BLaER1 treated with 17β-estradiol and CSF1 and Interleukin-3, amounts not matched to agents 10 nM and 100 nM (cell line): ENCODE results near the gene ARID5B.

Experiments
- H3K27ac ChIP-seq, 11 experiments: shearing (Covaris generic); formaldehyde crosslinking; 2 replicates each; pipeline ENCODE4 v1.8.1; 2022
- H3K27me3 ChIP-seq, 11 experiments: shearing (Covaris generic); formaldehyde crosslinking; 2 replicates each; pipeline ENCODE4 v1.8.1; 2022
- H3K36me3 ChIP-seq, 11 experiments: shearing (Covaris generic); formaldehyde crosslinking; 2 replicates each; pipeline ENCODE4 v1.8.1; 2022
- H3K4me1 ChIP-seq, 10 experiments: shearing (Covaris generic); formaldehyde crosslinking; 2 replicates each; pipeline ENCODE4 v1.8.1; 2022
- H3K4me2 ChIP-seq, 11 experiments: shearing (Covaris generic); formaldehyde crosslinking; 2 replicates each; pipeline ENCODE4 v1.8.1; 2022
- H3K4me3 ChIP-seq, 10 experiments: shearing (Covaris generic); formaldehyde crosslinking; 2 replicates each; pipeline ENCODE4 v1.8.1; 2022
- H3K9ac ChIP-seq, 11 experiments: shearing (Covaris generic); formaldehyde crosslinking; 2 replicates each; pipeline ENCODE4 v1.8.1; 2022
- H3K9me3 ChIP-seq, 11 experiments: shearing (Covaris generic); formaldehyde crosslinking; replicated peaks in 1 of 11; 2 replicates each; pipeline ENCODE4 v1.8.1; 2022
- H4K20me1 ChIP-seq, 11 experiments: shearing (Covaris generic); formaldehyde crosslinking; 2 replicates each; pipeline ENCODE4 v1.8.1; 2022
- Cebpa-rat ChIP-seq, 11 experiments: shearing (Covaris generic); IDR thresholded peaks; 2 replicates each; pipeline ENCODE4 v1.8.1; 2022

Gene ARID5B

GRCh38 chr10:62037166-62037831 lies 135.8 kb downstream of the ARID5B start:
- peak overlapping the region; percentile 19 to 67 (median 44); a peak in 21 of 22 replicates for H3K9ac ChIP-seq
- H3K36me3 ChIP-seq: peaks cover 25 to 53% (median 43%) of the 10 kb centered on the region in 11 experiments; a peak in 20 of 22 replicates
- H3K9me3 ChIP-seq: peaks cover 0 to 7% (median 1%) of the 10 kb centered on the region in 11 experiments; a peak in 8 of 22 replicates
- peak overlapping the region; percentile 53 to 82 (median 65) for H3K4me2 ChIP-seq
- peaks cover 74 to 97% (median 94%) of the 10 kb centered on the region in 10 experiments for H3K4me1 ChIP-seq
- no peak overlapping the region for H3K4me3 ChIP-seq
- TF ChIP-seq Cebpa-rat (IDR thresholded peaks at IDR 0.05): no peak
- H4K20me1 ChIP-seq: peaks cover 0 to 94% (median 0%) of the 10 kb centered on the region in 11 experiments; a peak in 6 of 22 replicates
- H3K27me3 ChIP-seq: no peaks in the 10 kb centered on the region
- peak overlapping the region; percentile 57 to 76 (median 69) for H3K27ac ChIP-seq

GRCh38 chr10:62037890-62038608 lies 136.6 kb downstream of the ARID5B start:
- Histone ChIP-seq H3K27ac (peak overlapping the region; percentile 57 to 76 (median 69); a peak in 21 of 22 replicates), H3K4me1 (peaks cover 77 to 99% (median 96%) of the 10 kb centered on the region in 10 experiments), H3K9ac (peak overlapping the region; percentile 19 to 67 (median 44); a peak in 16 of 22 replicates), H3K9me3 (peaks cover 0 to 14% (median 7%) of the 10 kb centered on the region in 11 experiments; a peak in 9 of 22 replicates), H3K36me3 (peaks cover 28 to 55% (median 47%) of the 10 kb centered on the region in 11 experiments; a peak in 20 of 22 replicates), H3K4me2 (peak overlapping the region; percentile 8 to 82 (median 58); a peak in 19 of 22 replicates), H3K4me3 (no peak overlapping the region), H3K27me3 (no peaks in the 10 kb centered on the region), H4K20me1 (peaks cover 0 to 96% (median 0%) of the 10 kb centered on the region in 11 experiments; a peak in 6 of 22 replicates)
- no peak for TF ChIP-seq Cebpa-rat (IDR thresholded peaks at IDR 0.05)

GRCh38 chr10:62038609-62039190 lies 137.2 kb downstream of the ARID5B start:
- no peaks in the 10 kb centered on the region for H3K27me3 ChIP-seq
- H3K27ac ChIP-seq: peak overlapping the region; percentile 57 to 76 (median 69); a peak in 19 of 22 replicates
- H3K36me3 ChIP-seq: peaks cover 23 to 49% (median 44%) of the 10 kb centered on the region in 11 experiments; a peak in 20 of 22 replicates
- no peak overlapping the region for H3K4me3 ChIP-seq
- no peak for TF ChIP-seq Cebpa-rat (IDR thresholded peaks at IDR 0.05)
- peaks cover 77 to 99% (median 96%) of the 10 kb centered on the region in 10 experiments for H3K4me1 ChIP-seq
- peak overlapping the region in 8 of 11 experiments; percentile 15 to 67 (median 35); a peak in 11 of 22 replicates for H3K9ac ChIP-seq
- peak overlapping the region; percentile 37 to 82 (median 58); a peak in 21 of 22 replicates for H3K4me2 ChIP-seq
- peaks cover 0 to 15% (median 7%) of the 10 kb centered on the region in 11 experiments; a peak in 9 of 22 replicates for H3K9me3 ChIP-seq
- H4K20me1 ChIP-seq: peaks cover 0 to 96% (median 0%) of the 10 kb centered on the region in 11 experiments; a peak in 6 of 22 replicates

- H3K4me2 ChIP-seq: peak overlapping the region in 10 of 11 experiments; percentile 37 to 82 (median 58); a peak in 19 of 22 replicates
- H3K36me3 ChIP-seq: peaks cover 12 to 43% (median 34%) of the 10 kb centered on the region in 11 experiments; a peak in 20 of 22 replicates
- peaks cover 0 to 96% (median 0%) of the 10 kb centered on the region in 11 experiments; a peak in 6 of 22 replicates for H4K20me1 ChIP-seq
- TF ChIP-seq Cebpa-rat (IDR thresholded peaks at IDR 0.05): no peak
- peak overlapping the region in 2 of 11 experiments; percentile 10 to 52; a peak in 3 of 22 replicates for H3K9ac ChIP-seq
- peak overlapping the region in 10 of 11 experiments; percentile 37 to 76 (median 70); a peak in 20 of 22 replicates for H3K27ac ChIP-seq
- H3K9me3 ChIP-seq: peaks cover 0 to 15% (median 7%) of the 10 kb centered on the region in 11 experiments; a peak in 9 of 22 replicates
- H3K4me3 ChIP-seq: no peak overlapping the region
- H3K4me1 ChIP-seq: peaks cover 76 to 99% (median 96%) of the 10 kb centered on the region in 10 experiments
- H3K27me3 ChIP-seq: no peaks in the 10 kb centered on the region
Measured at GRCh38 chr10:62039954-62040353, 138.5 kb downstream of the ARID5B start.

GRCh38 chr10:62040881-62041280 lies 139.4 kb downstream of the ARID5B start:
- peaks cover 0 to 96% (median 0%) of the 10 kb centered on the region in 11 experiments; a peak in 6 of 22 replicates for H4K20me1 ChIP-seq
- peaks cover 74 to 99% (median 96%) of the 10 kb centered on the region in 10 experiments for H3K4me1 ChIP-seq
- peaks cover 0 to 23% (median 8%) of the 10 kb centered on the region in 11 experiments; a peak in 9 of 22 replicates for H3K9me3 ChIP-seq
- H3K36me3 ChIP-seq: peaks cover 3 to 42% (median 27%) of the 10 kb centered on the region in 11 experiments; a peak in 18 of 22 replicates
- no peak overlapping the region for H3K4me3 ChIP-seq
- no peaks in the 10 kb centered on the region for H3K27me3 ChIP-seq
- H3K27ac ChIP-seq: peak overlapping the region; percentile 18 to 90 (median 55); a peak in 18 of 22 replicates
- TF ChIP-seq Cebpa-rat (IDR thresholded peaks at IDR 0.05): no peak
- peak overlapping the region; percentile 0 to 52 (median 25); a peak in 16 of 22 replicates for H3K4me2 ChIP-seq
- H3K9ac ChIP-seq: peak overlapping the region in 1 of 11 experiments; percentile 29; a peak in 1 of 22 replicates

GRCh38 chr10:62043421-62044021 lies 142.0 kb downstream of the ARID5B start:
- H3K9ac ChIP-seq: peak overlapping the region in 7 of 11 experiments; percentile 22 to 78 (median 33); a peak in 6 of 22 replicates

GRCh38 chr10:62044566-62044965 lies 143.1 kb downstream of the ARID5B start:
- H3K9me3 ChIP-seq: peaks cover 0 to 23% (median 8%) of the 10 kb centered on the region in 11 experiments; a peak in 9 of 22 replicates
- peak overlapping the region; percentile 44 to 91 (median 70) for H3K4me2 ChIP-seq
- no peak overlapping the region; a peak in 1 of 20 replicates for H3K4me3 ChIP-seq
- H3K27ac ChIP-seq: peak overlapping the region; percentile 54 to 92 (median 74); a peak in 21 of 22 replicates
- peaks cover 0 to 58% (median 32%) of the 10 kb centered on the region in 11 experiments; a peak in 20 of 22 replicates for H3K36me3 ChIP-seq
- H3K27me3 ChIP-seq: no peaks in the 10 kb centered on the region
- peak overlapping the region in 9 of 11 experiments; percentile 6 to 79 (median 50); a peak in 13 of 22 replicates for H3K9ac ChIP-seq
- peaks cover 80 to 99% (median 96%) of the 10 kb centered on the region in 10 experiments for H3K4me1 ChIP-seq
- peaks cover 0 to 100% (median 0%) of the 10 kb centered on the region in 11 experiments; a peak in 4 of 22 replicates for H4K20me1 ChIP-seq
- no peak for TF ChIP-seq Cebpa-rat (IDR thresholded peaks at IDR 0.05)

More at GRCh38 chr10:62043421-62044021, 142.0 kb downstream of the ARID5B start:
- Histone ChIP-seq H3K4me1 (peaks cover 79 to 99% (median 96%) of the 10 kb centered on the region in 10 experiments), H3K27me3 (no peaks in the 10 kb centered on the region), H3K4me3 (no peak overlapping the region), H3K36me3 (peaks cover 0 to 51% (median 26%) of the 10 kb centered on the region in 11 experiments; a peak in 18 of 22 replicates), H3K27ac (peak overlapping the region; percentile 54 to 92 (median 74); a peak in 21 of 22 replicates), H3K4me2 (peak overlapping the region; percentile 44 to 91 (median 70)), H3K9me3 (peaks cover 0 to 23% (median 8%) of the 10 kb centered on the region in 11 experiments; a peak in 9 of 22 replicates), H4K20me1 (peaks cover 0 to 100% (median 0%) of the 10 kb centered on the region in 11 experiments; a peak in 4 of 22 replicates)
- TF ChIP-seq Cebpa-rat (IDR thresholded peaks at IDR 0.05): no peak
